HG02970 (cell line): ENCODE data around the gene TMEM18.
"Not testable (repeated sequence)": the region's sequence is repeated elsewhere in the genome, so short reads cannot be mapped to it uniquely, and the experiment has no call there.

ENCODE experiments used
- ATAC-seq: cut with Tn5 transposase; IDR thresholded peaks from one replicate; pipeline ENCODE4 v1.9.1; 2021; ENCODE audit warnings: mild to moderate bottlenecking, moderate library complexity, moderate number of reproducible peaks; ENCODE audit not compliant: unreplicated experiment, low FRiP score

The TMEM18 gene

DNA sequence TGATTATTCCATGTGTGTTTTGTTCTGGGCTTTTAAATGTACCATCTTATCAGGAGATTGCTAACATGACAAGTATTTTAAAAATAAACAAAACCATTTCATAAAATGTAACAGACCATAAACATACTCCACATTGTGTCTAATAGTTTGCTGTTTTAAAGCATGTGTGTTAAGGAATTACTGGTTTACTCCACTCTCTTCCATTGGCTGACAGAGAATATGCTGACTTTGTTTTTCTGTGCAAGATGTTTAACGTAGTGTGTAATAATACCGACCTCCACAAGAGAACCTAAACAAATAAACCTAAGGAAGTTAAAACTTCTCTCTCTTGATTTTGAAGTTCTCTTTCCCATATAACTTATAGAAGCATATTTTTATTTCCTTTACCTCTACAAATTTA lies 17.0 kb upstream of the TMEM18 start:
- no peak for ATAC-seq

DNA sequence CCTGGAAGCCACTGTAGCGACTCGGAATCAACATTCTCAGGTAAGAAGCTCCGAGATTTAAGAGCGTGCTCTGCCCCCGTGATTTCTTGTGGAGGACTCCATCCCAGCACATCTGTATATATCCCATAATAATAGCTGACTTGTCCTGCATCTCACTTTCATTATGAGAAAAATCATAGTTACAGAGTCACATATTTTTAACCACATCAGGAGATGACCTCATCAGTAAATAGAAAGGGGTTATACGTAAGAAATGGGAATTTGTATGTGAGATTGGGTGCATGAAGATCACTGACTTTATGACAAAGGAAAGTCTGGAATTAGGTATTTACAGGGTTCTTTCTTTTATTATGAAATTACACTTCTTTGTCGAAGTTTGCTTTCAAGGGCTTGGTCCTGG lies 16.4 kb upstream of the TMEM18 start:
- ATAC-seq, result no peak

GRCh38 chr2:692767-693166 lies 15.6 kb upstream of the TMEM18 start:
- no peak for ATAC-seq

DNA sequence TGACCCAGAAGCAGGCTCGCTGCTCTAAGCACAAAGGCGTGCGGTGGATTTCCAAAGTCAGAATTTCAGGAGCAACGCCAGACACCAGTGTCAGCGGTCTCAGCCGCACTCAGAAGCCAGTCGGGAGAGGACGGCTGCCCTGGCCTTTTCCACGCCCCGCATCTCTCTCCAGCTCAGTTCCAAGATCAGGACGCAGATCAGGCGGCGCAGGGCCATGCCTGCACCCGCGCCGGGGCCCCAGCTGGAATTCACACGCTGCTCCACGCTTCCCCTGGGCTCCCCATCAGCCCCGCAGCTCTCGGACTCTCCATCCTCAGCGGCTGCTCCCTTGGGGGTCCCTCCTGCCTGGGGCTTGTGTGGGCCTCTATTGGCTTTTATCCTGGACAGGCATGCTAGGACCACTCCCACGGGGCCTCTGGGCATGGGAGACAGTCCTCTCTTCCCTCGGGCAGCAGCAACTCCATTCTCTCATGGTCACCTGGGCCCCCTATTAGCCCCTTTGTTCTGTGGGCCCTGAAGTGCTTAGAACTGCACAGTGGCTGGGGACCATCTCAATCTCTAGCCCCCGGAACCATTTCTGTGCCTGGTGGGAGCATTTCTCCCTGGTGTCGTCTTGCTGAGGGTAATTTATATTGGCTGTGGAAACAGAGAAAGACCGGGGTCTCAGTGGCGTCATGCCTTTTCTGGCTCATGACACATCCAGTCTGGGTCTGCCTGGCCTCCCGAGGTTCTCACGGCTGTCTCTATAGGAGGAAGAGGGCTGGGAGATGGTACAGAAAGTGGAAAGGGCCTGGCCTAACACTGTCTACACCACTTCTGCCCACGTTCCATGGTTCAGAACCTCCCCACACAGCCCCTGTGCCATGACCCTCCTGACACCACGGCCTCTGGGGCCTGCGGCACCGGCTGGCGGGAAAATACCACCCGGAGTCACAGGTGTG lies 14.9 kb upstream of the TMEM18 start:
- no peak for ATAC-seq

DNA sequence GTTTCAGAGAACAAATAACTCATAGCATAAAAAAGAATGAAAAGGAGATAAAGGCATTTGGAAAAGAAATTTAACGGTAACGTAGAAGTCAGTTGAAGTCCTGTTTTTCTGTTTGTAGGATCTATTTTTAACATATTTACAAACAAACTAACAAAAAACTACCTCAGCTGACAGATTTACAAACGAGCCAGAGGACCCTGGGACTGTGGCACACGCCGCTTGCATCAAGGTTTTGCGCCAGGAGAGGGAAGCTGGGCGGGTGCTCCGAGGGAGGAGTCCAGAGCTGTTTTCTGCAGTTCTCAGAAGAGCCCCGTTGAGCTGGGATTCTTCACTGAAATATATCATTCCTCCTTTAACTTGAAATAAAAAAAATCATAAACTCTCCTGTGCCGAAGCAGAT lies 13.6 kb upstream of the TMEM18 start:
- ATAC-seq, result no peak

GRCh38 chr2:689877-690510 lies 12.8 kb upstream of the TMEM18 start:
- ATAC-seq, result no peak

DNA sequence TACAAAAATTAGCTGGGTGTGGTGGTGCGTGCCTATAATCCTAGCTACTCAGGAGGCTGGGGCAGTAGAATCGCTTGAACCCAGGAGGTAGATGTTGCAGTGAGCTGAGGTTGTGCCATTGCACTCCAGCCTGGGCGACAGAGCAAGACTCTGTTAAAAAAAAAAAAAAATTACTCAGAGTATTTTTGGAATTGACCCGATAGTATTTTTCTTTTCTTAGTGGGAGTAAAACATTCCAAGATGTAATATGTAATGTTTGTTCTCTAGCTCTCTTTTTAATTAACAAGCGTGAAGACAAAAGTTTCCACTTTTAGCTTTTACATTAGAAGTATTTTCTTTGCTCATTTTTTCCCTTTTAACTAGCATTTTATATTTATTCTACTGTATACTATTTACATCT lies 12.0 kb upstream of the TMEM18 start:
- ATAC-seq, result no peak

DNA sequence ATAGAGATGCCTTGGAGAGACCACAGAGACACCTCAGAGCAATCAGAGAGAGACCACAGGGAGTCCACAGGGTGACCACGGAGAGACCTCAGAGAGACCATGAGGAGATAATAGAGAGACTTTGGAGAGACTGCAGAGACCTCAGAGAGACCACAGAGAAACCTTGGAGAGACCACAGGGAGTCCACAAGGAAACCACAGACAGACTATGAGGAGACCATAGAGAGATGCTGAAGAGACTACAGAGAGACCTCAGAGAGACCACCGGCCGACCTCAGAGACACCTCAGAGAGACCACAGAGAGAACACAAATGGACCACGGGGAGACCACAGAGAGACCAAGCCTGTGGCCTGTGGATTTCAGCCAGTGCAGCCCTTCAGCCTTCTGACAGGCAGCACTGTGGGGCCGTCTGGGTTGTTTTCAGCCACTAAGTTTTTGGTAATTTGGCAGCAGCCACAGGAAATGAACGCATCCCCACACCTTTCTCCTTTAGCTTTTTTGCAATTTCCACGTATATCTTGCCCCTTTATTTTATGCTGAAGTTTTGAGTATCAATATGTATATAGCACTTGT lies 11.4 kb upstream of the TMEM18 start:
- no peak for ATAC-seq

DNA sequence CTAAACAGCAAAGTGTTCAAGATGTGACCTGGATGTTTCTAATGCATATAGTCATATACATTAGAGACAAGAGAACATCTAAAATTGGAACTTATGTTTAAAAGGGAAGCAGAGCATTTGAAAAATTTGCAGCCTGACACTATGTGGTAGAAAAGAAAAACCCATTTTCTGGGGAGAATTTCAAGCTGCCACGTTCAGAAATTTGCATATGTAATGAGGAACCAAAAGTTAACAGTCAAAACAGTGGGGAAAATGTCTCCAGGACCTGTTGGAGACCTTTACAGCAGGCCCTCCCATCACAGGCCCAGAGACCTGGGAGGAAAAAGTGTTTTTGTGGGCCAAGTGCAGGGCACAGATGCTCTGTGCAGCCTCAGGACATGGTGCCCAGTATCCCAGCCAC lies 8.2 kb upstream of the TMEM18 start:
- ATAC-seq, result no peak

DNA sequence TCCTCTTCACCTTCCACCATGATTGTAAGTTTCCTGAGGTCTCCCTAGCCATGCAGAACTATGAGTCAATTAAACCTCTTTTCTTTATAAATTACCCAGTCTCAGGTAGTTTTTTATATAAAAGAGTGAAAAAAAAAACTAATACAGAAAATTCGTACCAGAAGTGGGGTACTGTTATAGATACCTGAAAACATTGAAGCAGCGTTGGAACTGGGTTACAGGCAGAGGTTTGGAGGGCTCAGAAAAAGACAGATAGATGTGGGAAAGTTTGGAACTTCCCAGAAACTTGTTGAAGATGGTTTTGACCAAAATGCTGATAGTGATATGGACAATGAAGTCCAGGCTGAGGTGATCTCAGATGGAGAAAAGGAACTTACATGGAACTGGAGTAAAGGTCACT lies 7.7 kb upstream of the TMEM18 start:
- not testable (repeated sequence) for ATAC-seq

DNA sequence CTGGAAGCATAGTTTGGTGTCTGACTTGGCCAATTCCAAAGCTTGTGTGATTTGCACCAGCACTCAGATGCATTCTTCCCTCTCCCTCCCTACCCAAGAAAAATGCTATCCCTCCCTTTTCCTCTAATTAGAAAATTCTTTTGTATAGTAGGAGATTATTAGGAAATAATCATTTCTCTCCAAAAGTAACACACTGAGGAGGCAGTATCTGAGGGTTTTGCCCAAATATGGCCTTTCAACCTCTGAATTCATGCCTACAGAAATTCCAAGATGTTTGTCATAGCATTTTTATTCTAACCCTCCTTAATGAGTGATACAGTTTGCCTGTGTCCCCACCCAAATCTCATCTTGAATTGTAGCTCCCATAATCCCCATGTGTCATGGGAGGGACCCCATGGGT lies 5.0 kb upstream of the TMEM18 start:
- no peak for ATAC-seq

DNA sequence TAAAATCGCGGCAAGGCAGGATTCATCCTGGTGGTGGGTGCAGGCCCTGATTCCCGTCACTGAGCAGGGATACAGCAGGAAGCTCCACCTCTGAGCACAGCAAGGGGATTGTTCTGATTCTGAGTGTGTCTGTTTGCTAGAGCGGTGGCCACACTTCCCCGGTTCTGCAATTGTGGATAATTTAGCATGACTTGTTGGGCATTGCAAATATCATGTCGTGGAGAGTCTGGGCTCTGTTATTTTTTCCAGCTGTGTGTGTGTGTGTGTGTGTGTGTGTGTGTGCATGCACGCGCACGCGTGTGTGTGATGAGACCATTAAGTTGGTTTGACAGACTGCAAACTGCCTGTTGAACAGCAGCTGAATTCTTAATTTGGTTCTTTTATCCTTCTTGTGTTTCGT lies 4.1 kb upstream of the TMEM18 start:
- ATAC-seq, result no peak

GRCh38 chr2:680496-680895 lies 3.3 kb upstream of the TMEM18 start:
- ATAC-seq, result no peak

GRCh38 chr2:678964-679363 lies 1.8 kb upstream of the TMEM18 start:
- ATAC-seq, result no peak

DNA sequence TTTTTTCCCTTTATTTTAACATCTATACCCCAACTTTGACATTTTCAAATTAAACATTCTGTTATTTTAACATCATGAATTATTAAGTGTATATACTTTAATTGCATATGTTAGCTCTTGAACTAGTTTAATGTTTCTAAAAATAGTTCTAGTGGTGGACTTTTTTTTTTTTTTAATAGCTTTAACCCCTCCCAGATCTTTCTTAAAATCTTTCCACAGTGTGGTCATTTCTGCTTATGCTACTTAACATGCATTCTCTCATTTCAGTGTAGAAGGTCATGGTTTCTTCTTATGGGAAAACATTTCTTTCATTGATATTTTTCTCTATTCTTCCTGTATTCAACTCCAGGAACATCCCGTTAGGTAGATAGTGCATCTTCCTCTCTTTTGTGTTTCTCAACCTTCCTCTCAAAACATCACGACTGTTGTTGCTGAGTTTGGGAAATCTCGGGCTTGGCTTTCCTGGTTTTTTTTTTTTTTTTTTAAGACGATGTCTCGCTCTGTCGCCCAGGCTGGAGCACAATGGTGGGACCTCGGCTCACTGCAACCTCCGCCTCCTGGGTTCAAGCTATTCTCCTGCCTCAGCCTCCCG lies 849 bp upstream of the TMEM18 start:
- no peak for ATAC-seq

DNA sequence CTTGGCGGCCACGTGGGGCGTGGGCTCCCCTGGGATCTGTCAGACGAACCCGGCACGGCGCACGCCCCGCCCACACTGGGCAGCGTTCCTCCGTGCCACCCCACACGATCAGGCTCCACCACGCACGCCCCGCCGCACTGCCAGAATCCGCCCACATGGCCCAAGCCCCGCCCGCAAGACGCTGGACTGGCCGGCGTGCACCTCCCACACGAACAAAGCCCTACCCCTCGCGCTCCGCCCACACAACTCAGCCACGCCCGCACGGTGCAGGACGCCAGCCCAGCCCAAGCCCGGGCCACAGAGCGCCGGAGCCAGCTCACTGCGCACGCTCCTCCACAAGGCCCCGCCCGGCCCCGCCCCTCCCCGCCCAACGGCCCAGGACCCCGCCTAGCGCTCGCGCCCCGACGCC lies 555 bp downstream of the TMEM18 start:
- ATAC-seq, result peak; percentile 90

DNA sequence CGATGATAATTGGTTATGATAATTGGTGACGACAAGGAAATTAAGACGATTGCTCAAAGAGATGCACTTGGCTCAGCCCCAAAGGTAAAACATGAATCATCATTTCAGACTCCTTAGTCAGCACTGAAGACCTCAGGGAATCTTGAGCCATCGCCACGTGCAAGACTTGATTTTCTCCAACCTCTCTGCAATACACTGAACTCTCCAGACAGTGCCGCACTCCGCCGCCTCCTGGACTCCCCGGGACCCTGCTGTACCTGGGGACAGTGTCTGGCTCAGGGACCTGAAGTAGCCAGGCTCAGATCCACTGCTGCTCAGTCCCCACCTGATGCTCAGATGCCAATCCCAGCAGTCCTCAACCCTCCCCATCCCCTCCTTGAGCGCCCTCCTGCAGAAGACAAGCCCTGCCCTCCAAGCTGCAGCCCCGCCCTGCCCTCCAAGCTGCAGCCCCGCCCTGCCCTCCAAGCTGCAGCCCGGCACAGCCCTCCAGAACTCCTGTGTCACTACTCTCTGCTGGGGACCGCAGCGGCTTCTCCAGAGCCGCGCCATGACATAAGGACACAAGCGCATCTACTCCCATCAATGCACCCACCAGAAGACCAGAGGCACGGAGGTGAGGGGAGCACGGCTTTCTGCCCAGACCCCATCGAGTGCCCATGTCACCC lies 1.1 kb downstream of the TMEM18 start:
- peak; percentile 21 for ATAC-seq

DNA sequence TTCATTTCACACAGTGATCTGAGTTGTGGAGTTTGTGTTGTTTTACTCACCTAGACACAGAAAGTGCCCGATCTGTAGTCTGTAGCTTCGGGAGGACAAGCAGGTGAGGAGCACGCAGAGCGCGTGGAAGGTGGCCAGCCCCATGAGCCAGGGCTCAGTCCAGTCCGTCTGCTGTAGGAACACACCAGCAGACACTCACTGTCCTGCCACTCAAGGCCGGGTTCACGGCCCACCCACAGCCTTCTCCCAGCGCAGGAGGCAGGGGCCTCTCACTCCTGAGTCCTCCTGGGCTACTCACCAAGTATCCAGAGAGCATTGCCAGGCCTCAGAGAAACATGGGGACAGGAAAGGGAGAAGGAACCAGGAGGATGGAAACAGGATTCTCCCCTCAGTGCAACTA lies 1.7 kb downstream of the TMEM18 start:
- no peak for ATAC-seq

GRCh38 chr2:675051-675450 lies 2.2 kb downstream of the TMEM18 start:
- no peak for ATAC-seq

DNA sequence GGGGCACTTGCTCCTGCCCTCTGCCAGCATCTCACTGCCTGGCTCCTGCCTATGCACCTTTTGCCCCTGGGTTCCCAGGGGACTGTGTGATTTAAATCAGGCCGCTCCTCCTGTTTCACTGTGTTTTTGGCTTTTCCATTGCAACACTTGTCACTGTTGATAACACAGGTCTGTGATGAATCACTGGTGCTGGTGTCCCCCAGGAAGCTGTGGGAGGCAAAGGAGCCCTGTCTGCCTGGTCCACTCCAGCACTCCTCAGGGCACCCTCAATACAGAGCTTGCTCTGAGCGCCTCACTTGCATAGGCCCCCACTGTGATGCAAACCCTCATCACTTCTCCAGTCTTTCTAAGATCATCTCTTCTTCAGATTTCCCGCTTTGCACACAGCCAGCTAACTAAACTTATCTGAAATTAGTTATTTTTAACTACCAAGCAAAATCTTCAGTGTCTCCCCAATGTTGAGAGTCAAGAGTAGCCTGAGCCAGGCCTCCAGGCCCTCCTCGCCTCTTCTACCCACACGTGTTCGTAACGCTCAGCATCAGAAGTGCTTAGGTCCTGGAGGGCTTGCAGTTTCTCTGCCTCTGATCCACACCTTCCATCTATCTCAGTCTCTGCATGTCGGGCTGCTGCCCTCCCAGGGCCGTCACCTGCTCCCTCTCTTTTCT lies 2.8 kb downstream of the TMEM18 start:
- ATAC-seq, result no peak
